SK-N-SH treated with all-trans-retinoic acid at 6 μM for 48 hours (cell line): ENCODE data around the gene TBATA.

Experiments
- GLIS3 ChIP-seq: fragments of 250-450 bp; sonication (Bioruptor Pico); IDR thresholded peaks from 2 replicates; pipeline ENCODE4 v1.5.0; 2020; ENCODE audit warnings: mild to moderate bottlenecking, moderate library complexity
- ISL1 ChIP-seq: fragments of 250-450 bp; sonication (Bioruptor Pico); IDR thresholded peaks from 2 replicates; pipeline ENCODE4 v2.1.2; 2022; ENCODE audit warnings: mild to moderate bottlenecking, moderate library complexity
- SNAI2 ChIP-seq: fragments of 250-450 bp; sonication (Bioruptor Pico); IDR thresholded peaks from 2 replicates; pipeline ENCODE4 v1.5.0; 2020; ENCODE audit warnings: mild to moderate bottlenecking, moderate library complexity
- TOX ChIP-seq: fragments of 250-450 bp; sonication (Bioruptor Pico); IDR thresholded peaks from 2 replicates; pipeline ENCODE4 v1.8.0; 2021; ENCODE audit warnings: mild to moderate bottlenecking, moderate library complexity, borderline replicate concordance
- ZFP30 ChIP-seq: fragments of 450-650 bp; formaldehyde crosslinking; IDR thresholded peaks from 2 replicates; pipeline ENCODE4 v1.5.0; 2022; ENCODE audit warnings: mild to moderate bottlenecking, moderate library complexity
- ZNF565 ChIP-seq: fragments of 450-650 bp; formaldehyde crosslinking; conservative IDR thresholded peaks from 2 replicates; pipeline ENCODE4 v1.5.0; 2020; ENCODE audit warnings: low read depth, mild to moderate bottlenecking, moderate library complexity
- ZNF70 ChIP-seq: fragments of 450-650 bp; formaldehyde crosslinking; IDR thresholded peaks from 2 replicates; pipeline ENCODE4 v1.5.0; 2020; ENCODE audit warnings: mild to moderate bottlenecking, moderate library complexity
- ZNF8 ChIP-seq: fragments of 450-650 bp; formaldehyde crosslinking; IDR thresholded peaks from 2 replicates; pipeline ENCODE4 v1.5.0; 2020; ENCODE audit warnings: mild to moderate bottlenecking, moderate library complexity
- TF ChIP-seq, protein P1 (sequence below): fragments of 250-450 bp; sonication (Bioruptor Pico); IDR thresholded peaks from 2 replicates; pipeline ENCODE4 v1.8.0; 2020; ENCODE audit warnings: mild to moderate bottlenecking, moderate library complexity, borderline replicate concordance
- TF ChIP-seq, protein P2 (sequence below): fragments of 250-450 bp; sonication (Bioruptor Pico); IDR thresholded peaks from 2 replicates; pipeline ENCODE4 v1.5.1; 2021; ENCODE audit warnings: mild to moderate bottlenecking, moderate library complexity

DNA sequence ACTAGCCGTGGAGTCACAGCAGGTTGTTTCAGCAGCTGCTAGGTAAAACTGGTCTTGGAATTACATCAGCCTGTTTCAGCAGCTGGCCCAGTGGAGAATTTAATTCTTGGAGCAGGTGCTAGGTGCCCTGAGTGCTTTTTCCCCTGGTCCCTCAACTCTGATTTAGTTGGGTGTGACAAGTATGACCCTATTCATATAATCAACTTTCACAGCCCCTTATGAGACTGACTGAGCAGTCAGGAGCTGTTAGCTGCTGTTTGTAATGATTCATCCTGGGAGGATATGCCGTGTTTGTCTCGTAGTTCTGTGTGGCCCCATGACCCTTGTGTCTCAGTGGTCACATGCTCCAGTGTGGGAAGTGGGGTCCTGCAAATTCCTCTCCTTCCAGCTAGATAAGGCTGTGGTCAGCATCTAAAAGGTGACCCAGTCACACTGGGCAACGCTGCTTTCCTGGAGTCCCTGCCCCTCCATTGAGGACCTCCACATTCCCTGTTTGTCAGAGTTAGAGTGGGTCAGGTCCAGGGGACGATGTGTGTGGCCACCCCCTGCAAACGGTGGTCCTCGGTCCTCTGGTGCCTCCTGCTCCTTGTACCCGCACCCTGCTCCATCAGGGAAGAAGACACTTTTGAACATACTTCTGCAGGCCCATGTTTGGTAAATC is 28.3 kb downstream of the TBATA start:
- TF ChIP-seq SNAI2 (CRISPR knock-in tag) = no peak
- TF ChIP-seq TOX (CRISPR knock-in tag) = no peak
- no peak for TF ChIP-seq ZFP30
- TF ChIP-seq, protein P1, sequence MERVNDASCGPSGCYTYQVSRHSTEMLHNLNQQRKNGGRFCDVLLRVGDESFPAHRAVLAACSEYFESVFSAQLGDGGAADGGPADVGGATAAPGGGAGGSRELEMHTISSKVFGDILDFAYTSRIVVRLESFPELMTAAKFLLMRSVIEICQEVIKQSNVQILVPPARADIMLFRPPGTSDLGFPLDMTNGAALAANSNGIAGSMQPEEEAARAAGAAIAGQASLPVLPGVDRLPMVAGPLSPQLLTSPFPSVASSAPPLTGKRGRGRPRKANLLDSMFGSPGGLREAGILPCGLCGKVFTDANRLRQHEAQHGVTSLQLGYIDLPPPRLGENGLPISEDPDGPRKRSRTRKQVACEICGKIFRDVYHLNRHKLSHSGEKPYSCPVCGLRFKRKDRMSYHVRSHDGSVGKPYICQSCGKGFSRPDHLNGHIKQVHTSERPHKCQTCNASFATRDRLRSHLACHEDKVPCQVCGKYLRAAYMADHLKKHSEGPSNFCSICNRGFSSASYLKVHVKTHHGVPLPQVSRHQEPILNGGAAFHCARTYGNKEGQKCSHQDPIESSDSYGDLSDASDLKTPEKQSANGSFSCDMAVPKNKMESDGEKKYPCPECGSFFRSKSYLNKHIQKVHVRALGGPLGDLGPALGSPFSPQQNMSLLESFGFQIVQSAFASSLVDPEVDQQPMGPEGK (CRISPR knock-in tag) = no peak
- TF ChIP-seq ISL1 (CRISPR knock-in tag) = no peak
- TF ChIP-seq ZNF70 (CRISPR knock-in tag) = no peak
- TF ChIP-seq, protein P2, sequence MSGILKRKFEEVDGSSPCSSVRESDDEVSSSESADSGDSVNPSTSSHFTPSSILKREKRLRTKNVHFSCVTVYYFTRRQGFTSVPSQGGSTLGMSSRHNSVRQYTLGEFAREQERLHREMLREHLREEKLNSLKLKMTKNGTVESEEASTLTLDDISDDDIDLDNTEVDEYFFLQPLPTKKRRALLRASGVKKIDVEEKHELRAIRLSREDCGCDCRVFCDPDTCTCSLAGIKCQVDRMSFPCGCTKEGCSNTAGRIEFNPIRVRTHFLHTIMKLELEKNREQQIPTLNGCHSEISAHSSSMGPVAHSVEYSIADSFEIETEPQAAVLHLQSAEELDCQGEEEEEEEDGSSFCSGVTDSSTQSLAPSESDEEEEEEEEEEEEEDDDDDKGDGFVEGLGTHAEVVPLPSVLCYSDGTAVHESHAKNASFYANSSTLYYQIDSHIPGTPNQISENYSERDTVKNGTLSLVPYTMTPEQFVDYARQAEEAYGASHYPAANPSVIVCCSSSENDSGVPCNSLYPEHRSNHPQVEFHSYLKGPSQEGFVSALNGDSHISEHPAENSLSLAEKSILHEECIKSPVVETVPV (CRISPR knock-in tag) = no peak
- TF ChIP-seq ZNF565 (CRISPR knock-in tag) = no peak
- no peak for TF ChIP-seq GLIS3 (CRISPR knock-in tag)
- TF ChIP-seq ZNF8 (CRISPR knock-in tag) = no peak
